Superior temporal gyrus (tissue), 1 donor: Measurements from ENCODE around the gene R3HCC1L.

Experiments used
- DNase-seq: peaks from one replicate; pipeline ENCODE4 v3.0.0-alpha.2; 2016; ENCODE audit errors: extremely low spot score

The R3HCC1L gene

DNA sequence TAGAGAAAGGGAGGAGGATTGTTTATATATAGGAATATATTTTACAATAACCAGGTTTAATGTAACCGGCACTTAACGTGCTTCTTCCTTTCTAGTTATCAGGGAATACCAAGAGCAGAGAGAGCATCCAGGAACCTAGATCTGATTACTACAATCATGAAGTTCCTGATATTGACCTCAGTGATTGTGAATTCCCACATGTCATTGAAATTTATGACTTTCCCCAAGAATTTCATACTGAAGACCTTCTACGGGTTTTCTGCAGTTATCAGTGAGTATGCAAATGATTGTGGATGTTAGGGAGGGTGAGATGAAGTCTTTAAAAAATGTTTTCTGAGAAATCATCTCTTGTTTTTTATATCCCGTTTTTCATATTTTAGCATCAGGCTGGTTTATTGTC lies 97.0 kb downstream of the R3HCC1L start:
- no peak for DNase-seq

DNA sequence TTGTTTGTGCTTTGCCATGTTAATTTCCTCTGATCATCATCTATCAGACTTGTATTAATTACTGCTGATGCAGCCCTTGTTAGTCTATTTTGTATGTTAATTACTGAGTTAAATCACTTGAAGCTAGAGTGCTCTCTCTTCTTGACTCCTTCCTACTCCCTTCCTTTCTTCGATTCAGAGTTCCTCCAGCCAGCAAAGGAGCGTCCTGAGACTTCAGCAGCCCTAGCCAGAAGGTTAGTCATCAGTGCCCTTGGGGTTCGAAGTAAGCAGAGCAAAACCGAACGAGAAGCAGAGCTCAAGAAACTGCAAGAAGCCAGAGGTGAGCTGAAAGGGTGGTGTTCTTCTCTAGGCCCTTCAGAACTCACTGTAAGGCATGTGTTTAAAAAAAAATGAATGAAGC lies 101.4 kb downstream of the R3HCC1L start:
- DNase-seq, result no peak

DNA sequence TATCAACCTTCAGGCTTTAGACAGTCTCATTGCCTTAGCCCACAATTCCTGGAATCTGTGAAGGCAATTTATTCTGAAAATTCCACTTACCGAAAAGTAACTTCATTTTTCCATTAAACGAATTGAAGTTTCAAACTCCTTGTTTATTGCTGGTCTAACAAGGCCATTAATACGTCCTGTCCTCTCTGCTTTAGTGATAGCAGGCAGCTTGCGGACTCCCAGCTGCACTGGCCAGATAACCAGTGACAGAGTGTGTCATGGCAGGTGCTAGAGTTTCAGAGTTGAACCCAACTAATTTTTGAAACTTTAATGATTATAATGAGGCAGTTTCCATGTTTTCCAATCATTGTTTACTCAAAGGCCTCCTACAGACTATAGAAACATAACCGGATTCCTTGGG lies 102.4 kb downstream of the R3HCC1L start:
- DNase-seq, result no peak

DNA sequence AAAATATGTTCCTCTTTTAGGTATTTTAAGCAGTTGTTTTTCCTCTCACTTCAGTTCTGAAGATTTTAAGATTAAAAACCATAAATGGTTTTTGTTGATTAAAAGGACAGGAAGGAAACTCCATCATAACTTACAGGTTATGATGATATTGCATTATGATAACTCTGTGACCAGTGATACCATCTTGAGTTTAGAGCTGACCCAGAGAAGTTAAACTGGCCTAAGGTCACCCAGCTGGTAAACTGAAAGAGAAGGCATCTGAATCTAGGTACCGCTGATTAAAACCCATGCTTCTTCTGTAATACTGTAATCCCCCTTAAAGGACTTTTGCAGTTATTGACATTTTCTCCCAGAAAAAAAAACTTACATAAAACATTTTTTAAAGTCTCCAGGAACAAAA lies 103.9 kb downstream of the R3HCC1L start:
- DNase-seq, result no peak

DNA sequence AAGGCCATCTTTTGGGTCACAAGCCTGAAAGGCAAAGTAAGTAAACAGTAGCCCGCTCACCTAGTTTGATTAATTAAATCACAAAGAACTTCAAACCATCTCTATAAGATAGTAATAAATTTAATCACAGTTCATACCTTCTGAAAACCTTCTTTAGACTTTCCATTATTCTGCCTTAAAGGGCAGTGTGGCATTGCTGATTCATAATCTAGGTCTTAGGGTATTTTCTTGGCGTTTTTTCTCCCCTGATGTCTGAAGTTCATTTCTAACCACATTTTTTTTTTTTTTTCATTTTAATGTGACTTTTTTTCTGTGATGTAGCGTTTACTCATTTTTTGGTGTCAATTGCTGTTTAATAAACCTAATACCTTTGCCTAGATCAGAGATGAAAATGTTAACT lies 106.1 kb downstream of the R3HCC1L start:
- DNase-seq, result no peak

DNA sequence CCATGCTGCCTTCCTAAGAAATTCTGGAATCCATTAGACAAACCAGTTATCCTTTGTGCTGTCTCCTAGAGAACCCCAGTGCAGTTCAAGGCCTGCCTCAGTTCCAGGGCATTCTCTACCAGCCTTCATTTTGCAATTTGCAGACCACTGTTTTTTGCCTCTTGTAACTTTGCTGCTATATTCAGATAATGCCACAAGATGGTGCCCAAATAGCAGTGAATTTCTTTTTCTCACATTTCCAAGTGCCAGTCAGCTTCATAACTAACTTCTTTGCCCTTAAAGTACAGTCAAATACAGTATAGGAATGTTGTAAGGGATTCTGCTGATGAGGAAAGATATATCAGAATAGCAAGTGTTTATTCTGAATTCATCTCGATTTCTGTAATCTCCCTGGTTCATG lies 108.4 kb downstream of the R3HCC1L start:
- DNase-seq, result peak; percentile 75

DNA sequence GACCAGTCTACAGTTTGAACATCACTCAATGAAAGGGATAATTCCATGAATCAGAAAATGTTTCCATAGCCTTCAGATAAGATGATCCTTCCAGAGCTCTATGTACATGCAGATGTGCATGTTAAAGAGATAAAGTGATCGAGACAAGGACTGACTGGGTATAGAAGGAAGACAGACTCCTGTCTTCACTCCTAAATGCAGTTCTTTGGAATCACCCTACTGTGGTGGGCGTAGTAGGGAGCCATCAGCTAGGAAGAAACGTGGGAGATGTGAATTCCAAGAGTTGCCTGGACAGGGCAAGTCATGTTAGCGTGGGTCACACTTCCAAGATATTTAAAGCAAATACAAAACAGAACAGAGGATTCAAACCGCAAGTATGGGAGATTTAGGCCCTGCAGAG lies 109.7 kb downstream of the R3HCC1L start:
- DNase-seq, result no peak

DNA sequence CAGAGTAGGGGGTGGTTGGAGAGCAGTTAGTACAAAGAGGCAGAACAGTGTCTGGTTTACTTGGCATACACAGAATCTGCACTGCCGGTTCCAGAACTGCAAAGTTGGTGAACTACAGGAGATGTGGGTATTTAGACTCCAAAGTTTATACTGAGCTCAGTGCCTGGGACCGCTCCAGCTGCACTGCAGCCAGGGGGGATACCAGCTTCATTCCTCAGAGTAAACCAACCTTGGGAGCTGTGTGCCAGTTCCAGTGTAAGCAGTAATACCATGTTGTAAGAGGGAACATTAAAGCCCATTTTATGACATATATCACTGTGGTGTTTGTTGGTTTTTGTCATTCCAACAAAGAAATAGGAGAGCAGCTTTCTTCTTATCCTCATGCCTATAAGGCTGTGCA lies 110.1 kb downstream of the R3HCC1L start:
- DNase-seq, result no peak

DNA sequence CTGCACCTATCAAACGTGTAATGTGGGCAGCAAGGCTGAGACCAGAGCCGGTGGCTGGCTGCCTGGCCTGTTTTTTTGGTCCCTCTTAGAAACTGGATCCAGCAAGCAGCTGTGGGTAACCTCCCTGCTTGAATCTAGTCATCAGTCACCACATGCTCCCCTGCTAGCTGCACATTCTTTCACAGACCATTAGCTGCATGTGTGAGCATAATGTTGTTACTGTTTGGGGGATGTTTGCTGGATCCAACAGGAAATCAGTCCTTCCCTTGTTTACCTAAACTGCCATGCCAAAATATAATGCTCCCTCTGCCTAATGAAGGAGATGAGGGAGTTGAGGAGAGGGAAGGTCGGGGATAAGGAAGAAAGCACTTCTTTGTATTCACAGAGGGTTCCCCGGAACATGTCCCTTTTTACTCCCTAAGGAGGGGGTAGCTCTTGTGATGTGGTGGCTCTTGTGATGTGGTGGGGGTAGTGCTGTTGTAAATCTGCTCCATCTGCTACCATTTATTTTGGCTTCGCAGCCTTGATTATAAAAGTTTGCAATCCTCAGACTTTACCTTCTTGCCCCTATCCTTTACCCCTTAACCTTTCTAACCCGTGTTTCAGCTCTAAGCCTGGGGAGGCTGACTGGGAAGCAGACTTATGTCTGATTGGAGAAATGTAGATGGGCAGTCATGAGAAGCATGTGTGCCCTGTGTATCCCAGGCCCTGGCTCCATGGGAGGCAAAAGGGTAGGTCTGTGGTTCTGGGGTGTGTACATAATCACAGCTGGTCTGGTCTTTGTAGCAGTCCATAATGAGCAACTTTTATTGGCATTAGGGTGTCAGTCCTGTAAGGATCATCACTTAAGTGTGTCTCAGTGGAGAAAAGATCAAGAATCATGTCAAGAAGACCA lies 112.7 kb downstream of the R3HCC1L start:
- peak; percentile 29 for DNase-seq

DNA sequence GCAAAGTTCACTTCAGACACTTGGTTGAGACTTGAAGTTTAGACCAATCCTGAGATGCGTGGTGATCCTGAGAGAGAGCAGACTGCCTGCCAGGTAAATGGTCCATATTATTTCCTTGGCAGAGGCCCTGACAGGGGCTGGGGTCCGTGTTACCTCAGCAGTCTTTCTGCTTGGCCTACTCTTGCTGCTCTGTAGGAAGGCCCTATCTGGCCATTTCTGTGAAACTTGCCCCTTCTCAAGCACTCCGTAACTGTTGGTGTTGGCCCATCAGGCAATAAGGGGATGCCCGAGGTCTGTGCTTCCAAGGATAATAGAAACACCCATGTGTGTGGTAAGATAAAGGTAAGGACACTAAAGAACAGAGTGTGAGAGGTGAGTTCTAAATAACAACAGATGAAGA lies 113.6 kb downstream of the R3HCC1L start:
- no peak for DNase-seq

DNA sequence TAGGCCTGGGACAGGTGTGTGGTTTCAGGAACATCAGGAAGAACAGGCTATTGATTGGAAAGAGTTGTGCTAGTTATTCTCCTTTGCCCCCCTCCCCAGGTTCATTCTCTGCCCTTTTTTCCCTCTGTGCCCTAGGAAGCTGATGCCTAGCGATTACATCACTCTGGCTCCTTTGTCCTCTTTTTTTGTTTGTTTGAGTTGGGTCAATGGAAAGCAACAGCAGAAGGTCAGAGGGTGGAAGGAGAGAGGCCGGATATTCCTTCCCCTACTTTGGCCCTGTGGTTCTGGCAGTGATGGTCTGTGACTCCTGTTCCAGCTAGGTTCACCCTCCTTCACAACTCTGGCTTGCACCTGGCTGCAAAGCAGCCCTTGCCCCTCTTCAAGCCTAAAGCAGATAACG lies 114.7 kb downstream of the R3HCC1L start:
- DNase-seq, result no peak

DNA sequence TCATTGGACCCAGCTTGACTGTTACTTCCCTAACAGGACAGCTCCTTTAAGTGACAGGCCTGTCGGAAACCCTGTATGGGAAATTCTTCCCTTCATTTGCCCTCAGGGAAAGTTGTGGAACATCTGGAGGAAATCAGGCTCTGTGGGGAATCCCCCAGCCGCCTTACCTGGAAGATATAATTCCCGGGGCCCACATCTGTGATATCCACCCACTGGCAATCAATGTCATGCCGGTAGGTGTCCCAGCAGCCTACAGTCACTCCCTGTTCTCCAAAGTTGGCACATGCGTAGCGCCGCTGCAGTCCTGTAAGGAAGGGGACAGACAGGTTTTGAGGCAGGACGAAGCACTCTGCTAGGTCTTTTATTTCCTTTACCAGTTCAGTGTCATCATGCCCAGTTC lies 116.9 kb downstream of the R3HCC1L start:
- no peak for DNase-seq

DNA sequence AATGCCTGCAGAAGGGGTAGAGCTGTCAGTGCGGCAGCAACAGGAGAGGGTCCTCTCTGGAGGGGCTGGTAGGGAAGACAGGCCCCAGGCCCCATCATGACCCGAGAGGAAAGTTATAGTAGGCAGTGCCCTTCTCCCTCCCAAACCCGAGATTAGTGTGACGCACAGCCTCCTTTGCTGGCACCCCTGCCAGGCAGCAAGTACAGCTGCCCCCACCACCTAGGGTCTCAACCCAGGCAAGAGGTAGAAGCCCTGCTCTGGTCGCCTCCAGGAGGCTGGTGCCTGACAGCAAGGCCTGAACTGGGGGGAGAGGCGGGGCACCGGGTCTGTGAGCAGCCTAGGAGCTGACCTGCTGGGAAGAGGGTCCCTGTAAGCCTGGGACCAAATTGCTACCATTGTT lies 118.0 kb downstream of the R3HCC1L start:
- no peak for DNase-seq

DNA sequence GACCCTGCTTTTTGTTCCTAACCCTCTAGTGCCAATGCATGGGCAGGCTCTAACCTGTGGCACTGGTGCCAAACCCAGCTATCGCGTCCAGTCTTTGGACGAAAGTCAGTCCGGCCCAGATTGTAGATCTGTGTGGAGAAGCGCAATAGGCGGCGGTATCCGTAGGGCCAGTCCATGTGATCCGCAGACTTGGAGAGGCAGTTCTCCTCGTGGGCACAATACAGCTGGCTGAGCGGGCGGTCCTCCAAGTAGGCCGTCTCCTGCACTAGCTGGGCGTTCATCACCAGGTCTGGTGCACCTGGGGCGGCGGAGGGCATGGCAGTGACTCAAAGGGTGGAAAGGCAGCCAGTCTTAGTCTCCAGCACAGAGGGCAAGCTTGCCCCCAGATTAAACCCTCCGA lies 119.0 kb downstream of the R3HCC1L start:
- DNase-seq, result no peak

DNA sequence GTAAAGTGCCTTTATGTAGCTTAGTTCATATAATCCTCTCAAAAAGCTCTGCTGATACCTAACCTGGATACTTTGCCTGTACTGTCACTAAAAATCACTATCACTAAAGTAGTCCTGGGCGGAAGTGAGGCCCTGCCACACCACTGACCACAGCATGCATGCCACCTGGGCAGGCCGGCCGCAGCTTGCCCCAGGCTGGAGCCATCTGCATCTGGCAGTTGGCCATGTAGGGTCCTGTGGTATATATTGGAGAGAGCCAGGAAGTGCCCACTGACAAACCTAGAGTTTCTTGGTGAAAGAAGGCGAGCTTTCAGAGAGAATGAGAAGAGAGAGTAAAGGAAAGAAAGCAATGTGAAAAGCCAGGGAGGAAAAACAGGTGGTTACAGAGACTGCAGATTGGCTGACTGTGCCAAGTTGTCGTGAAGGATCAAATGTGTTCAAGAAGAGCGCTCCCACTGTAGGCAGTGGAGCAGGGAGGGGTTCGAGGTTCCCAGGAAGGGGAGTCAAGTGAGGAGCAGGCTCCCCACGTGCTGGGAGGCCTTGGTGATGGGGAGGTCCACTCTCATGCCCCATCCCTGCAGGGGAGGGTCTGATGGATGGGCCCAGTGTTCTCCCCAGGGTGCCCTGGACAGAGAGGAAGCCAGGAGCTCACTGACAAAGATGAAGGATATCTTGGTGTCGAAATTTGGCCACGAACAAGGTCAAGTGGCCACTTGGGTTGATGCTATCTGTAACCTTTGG lies 119.9 kb downstream of the R3HCC1L start:
- DNase-seq, result no peak

DNA sequence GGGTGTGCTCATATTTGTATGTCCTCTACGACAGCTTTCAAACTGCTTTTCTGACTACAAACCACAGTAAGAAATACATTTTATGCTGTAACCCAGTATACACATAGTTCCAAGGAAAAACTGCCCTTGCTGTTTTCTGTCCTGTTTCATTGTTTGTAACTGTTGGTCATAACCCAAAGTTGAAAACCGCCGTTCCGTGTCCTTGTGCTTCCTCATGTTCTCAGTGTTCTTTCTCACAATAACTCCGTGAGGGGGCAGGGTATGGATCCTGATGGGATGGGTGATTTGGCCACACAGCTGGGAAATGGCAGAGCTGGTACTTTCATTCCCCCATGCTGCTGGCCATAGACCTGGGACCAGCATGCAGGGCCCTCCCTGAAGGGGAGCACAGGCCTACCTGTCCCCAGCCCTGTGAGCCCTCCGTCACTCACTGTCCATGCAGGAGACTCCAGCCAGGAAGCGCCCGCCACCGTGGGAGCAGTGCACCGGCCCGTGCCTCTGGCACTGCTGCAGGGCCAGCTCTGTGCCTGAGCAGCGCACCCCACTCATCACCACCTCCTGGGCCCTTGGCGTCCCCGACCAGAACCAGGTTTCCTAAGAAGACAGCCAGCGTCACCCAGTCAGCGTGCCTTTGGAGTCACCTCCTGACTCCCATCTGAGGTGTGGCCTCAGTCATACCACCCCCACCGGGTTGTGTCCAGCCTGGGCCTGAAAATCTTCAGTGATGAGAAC lies 120.9 kb downstream of the R3HCC1L start:
- DNase-seq, result no peak

DNA sequence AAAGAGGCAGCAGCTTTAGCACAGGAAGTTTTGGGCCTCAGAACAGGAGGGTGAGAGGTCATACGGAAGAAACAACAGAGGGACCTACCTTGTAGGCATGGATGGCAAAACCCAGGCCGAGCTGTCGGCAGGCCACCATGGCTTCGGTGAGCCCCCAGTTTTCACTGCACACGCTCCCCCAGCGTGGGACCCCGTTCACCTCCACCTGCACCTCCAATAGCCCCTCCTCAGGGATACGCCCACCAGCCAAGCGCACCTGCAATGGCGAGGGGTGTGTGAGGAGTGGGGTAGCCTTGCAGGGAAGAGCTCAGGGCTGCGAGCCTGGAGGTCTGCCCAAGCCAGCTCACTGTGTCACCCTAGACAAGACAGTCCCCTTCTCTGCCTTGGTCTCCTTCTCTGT lies 122.2 kb downstream of the R3HCC1L start:
- DNase-seq, result no peak

DNA sequence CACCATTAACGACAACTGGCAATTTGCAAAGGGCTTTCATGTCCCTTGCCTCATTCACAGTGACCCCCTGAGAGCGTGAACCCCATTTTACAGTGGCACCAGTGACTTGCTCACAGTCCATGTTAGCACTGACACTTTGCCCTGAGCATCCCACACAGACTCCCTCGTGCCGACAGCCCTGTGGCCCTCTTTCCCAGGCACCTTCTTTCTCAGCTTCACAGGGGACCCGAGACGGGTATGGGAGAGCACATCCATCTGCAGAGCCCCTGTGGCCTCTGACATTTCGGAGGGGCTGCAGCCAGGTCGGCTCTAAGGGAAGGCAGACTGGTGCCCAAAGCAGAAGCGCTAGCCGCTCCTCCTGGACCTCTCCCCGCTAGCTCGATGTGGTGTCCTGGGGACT lies 122.7 kb downstream of the R3HCC1L start:
- no peak for DNase-seq

DNA sequence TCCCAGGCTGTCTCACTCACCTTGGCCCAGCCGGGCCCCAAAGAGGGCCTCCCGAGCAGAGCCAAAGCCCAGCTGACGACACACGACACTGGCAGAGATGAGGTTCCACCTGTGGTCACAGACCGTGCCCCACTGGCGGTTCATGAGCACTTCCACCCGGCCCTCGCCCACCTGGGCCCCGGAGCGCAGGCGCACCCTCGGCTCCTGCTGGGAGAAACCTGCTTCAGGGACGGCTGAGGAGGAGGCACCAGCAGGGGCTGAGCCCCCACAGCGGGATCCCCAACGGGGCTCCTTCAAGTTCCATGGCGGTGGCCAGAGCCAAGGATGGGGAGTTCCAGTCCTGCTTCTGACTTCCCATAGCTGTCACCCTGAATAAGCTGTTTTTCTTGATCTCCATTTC lies 123.5 kb downstream of the R3HCC1L start:
- DNase-seq, result no peak

DNA sequence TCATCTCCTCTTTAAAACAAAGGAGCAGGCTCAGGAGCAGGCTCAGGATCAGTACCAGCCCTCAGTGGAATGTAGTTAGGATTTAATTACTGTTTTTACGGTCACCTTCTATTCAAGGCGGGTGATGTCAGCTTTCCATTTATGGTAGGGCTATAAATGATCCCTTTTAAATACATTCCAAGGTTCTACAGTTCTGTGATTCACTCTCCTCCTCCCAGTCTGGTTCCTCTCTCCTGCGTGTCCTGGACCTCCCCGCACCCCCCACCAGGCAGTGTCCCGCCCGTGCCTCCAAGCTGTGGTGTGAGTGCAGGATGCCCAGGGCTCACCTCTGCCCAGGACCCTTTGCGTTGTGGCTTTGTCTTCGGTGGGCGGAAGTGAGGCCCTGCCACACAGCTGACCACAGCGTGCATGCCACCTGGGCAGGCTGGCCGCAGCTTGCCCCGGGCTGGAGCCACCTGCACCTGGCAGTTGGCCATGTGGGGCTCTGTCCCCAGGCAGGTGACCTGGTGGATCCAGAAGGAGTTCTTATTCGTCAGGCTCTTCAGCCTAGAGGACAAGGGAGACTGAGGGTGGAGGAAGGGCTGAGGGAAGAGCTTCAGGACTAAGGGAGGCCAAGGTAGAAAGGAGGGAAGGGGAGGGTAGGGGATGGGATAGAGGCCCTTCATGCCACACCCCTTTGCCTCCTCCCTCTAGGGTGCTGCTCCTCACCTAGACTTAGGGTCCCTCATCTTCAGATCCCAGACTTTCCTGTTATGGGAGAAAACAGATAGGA lies 124.4 kb downstream of the R3HCC1L start:
- DNase-seq, result no peak

DNA sequence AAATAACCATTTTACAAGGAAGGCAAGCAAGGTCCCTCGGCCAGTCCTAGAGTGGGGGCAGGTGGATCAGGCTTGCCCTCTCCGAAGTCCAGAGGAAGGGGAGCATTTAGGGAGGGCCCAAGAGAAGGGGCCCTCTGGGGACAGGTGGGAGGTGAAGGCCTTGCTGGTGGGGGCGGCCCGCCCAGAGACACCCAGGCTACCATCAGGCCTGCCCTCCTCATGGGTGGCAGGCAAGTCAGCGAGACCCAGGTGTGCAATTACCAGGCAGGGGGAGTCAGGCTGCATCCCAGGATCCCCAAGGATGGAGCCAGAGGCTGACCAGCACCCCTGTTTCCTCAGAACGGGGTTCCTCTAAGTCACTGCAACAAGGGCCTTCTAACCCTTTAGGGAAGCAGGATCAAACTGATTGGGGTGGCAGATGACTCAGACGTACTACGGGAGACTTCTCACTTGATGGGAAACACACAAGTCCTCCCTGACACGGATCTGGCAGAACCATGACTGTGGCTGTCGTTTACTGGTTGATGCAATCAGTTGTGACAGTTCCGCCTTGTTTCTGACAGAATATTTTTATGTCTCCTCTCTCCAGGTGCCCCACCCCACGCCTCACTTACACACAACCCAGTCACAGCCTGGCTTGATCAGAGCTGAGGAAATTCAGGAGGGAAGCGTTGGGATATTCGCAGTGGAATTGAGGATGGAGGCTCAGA lies 125.3 kb downstream of the R3HCC1L start:
- no peak for DNase-seq
